ENCODE results near the gene MAPK8IP2.

GRCh38 chr22:50606165-50606945, 5.8 kb downstream of the MAPK8IP2 start:
- TF ChIP-seq BHLHE40 (IDR thresholded peaks at IDR 0.05; ENCODE audit: low read depth, low read length) (no peak), MAX (IDR thresholded peaks at IDR 0.05) (no peak), CBX8 (IDR thresholded peaks at IDR 0.05) (no peak), ELK1 (IDR thresholded peaks at IDR 0.05; ENCODE audit: low read depth, low read length) (no peak), CTCF (IDR thresholded peaks at IDR 0.05) (no peak), JUNB (IDR thresholded peaks at IDR 0.05) (no peak), RAD21 (conservative IDR thresholded peaks at IDR 0.05 in 1 of 2, IDR thresholded peaks at IDR 0.05 in 1 of 2) (no peak), POLR2A (IDR thresholded peaks at IDR 0.05; ENCODE audit: low read length) (no peak), CHD4 (IDR thresholded peaks at IDR 0.05; ENCODE audit: borderline replicate concordance) (no peak)
